ENCODE data around the gene ACP2. TPM values are rescaled to one million over a fixed set of nuclear protein-coding genes. Genes with fewer than 3 reads are reported as not detected.

ACP2 gene
- total RNA-seq, 1 experiment from 2014 or later, result 18.7 TPM

DNA sequence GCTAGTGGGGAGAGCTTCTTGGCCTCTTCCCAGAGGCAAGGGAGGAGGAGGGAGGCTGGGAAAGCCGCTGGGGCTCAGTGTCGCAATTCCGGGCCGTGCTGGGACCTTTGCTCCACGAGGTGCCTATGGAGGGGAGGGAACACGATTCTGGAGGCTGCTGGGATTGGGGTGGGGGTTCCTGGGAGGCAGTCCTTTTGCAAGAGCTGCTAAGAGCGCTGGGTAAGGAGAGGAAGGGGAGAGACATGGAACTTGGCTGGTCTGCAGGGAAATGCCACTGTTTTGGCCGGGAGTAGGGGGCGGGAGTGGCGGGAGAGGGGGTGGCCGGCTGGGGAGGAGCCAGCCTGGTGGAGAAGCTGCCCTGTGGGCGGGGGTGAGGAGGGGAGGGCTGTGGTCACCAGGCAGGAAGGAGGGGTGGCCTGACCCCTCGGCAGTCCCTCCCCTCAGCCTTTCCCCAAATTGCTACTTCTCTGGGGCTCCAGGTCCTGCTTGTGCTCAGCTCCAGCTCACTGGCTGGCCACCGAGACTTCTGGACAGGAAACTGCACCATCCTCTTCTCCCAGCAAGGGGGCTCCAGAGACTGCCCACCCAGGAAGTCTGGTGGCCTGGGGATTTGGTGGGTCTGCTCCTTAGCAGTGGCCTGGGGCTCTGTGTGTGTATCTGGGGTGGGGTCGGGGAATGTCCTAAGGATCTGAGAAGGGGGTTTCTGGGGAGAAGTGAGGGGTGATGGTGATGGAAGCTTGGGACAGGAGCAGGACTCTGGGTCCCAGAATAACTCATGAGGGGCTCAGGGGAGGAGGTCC lies 9.1 kb upstream of the ACP2 start, which contains the start of gene NR1H3 (continued):
- TF ChIP-seq, protein P1, sequence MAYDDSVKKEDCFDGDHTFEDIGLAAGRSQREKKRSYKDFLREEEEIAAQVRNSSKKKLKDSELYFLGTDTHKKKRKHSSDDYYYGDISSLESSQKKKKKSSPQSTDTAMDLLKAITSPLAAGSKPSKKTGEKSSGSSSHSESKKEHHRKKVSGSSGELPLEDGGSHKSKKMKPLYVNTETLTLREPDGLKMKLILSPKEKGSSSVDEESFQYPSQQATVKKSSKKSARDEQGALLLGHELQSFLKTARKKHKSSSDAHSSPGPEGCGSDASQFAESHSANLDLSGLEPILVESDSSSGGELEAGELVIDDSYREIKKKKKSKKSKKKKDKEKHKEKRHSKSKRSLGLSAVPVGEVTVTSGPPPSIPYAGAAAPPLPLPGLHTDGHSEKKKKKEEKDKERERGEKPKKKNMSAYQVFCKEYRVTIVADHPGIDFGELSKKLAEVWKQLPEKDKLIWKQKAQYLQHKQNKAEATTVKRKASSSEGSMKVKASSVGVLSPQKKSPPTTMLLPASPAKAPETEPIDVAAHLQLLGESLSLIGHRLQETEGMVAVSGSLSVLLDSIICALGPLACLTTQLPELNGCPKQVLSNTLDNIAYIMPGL (CRISPR knock-in tag; IDR thresholded peaks at IDR 0.05), result no peak
- TF ChIP-seq NR1H2 (CRISPR knock-in tag; IDR thresholded peaks at IDR 0.05) (no peak), ZNF396 (CRISPR knock-in tag; IDR thresholded peaks at IDR 0.05; ENCODE audit: borderline replicate concordance) (no peak), PREB (CRISPR knock-in tag; IDR thresholded peaks at IDR 0.05; ENCODE audit: borderline replicate concordance) (no peak), ZNF423 (CRISPR knock-in tag; IDR thresholded peaks at IDR 0.05) (peak; percentile 24; the same call in 1 of the 2 replicates), CBFB (CRISPR knock-in tag; IDR thresholded peaks at IDR 0.05; ENCODE audit: low read depth) (no peak), MAX (CRISPR knock-in tag; IDR thresholded peaks at IDR 0.05) (peak; percentile 36; the same call in 1 of the 2 replicates), CDX4 (CRISPR knock-in tag; IDR thresholded peaks at IDR 0.05; ENCODE audit: borderline replicate concordance) (no peak)

GRCh38 chr11:47257177-47257516 lies 8.5 kb upstream of the ACP2 start:
- Mint-ChIP-seq H3K4me1 (peaks cover 24% of the 10 kb centered on the region), H3K27ac (peak overlapping the region; percentile 81), H3K27me3 (ENCODE audit: low read depth) (no peaks in the 10 kb centered on the region), H3K4me3 (peak overlapping the region; percentile 62), H3K36me3 (no peaks in the 10 kb centered on the region), H3K9me3 (no peaks in the 10 kb centered on the region)
- POLR2A ChIA-PET, result interaction anchor here (0.6 to 3.6 kb wide), 8 partner anchors 9 to 895 kb away, joined by 3 to 44 read pairs (median 7); partner anchors contain the start of genes ACP2, DDB2 and PACSIN3
- ATAC-seq (no peak), DNase-seq (ENCODE audit: low spot score) (no peak)
- CTCF ChIA-PET, result interaction anchor here (0.8 to 6.0 kb wide), 21 partner anchors 8 to 309 kb away, joined by 3 to 120 read pairs (median 6); partner anchors contain the start of genes ACP2, ARFGAP2, DDB2 and MADD
- TF ChIP-seq ZBTB43 (CRISPR knock-in tag; IDR thresholded peaks at IDR 0.05) (no peak), ZNF396 (CRISPR knock-in tag; IDR thresholded peaks at IDR 0.05; ENCODE audit: borderline replicate concordance) (no peak), GABPB1 (CRISPR knock-in tag; IDR thresholded peaks at IDR 0.05) (no peak), HMGA2 (CRISPR knock-in tag; IDR thresholded peaks at IDR 0.05) (no peak), NR1H2 (CRISPR knock-in tag; IDR thresholded peaks at IDR 0.05) (no peak), GRHL2 (CRISPR knock-in tag; IDR thresholded peaks at IDR 0.05; ENCODE audit: insufficient replicate concordance, severe bottlenecking) (no peak), ZNF138 (CRISPR knock-in tag; conservative IDR thresholded peaks at IDR 0.05) (no peak), ZNF232 (CRISPR knock-in tag; IDR thresholded peaks at IDR 0.05) (no peak), FOXK1 (CRISPR knock-in tag; IDR thresholded peaks at IDR 0.05) (no peak), ELF4 (CRISPR knock-in tag; IDR thresholded peaks at IDR 0.05; ENCODE audit: low read depth) (no peak), NR3C1 (CRISPR knock-in tag; conservative IDR thresholded peaks at IDR 0.05; ENCODE audit: low read depth) (no peak), MXD4 (CRISPR knock-in tag; IDR thresholded peaks at IDR 0.05; ENCODE audit: borderline replicate concordance) (no peak), ATF1 (CRISPR knock-in tag; IDR thresholded peaks at IDR 0.05) (no peak)
- TF ChIP-seq, protein P2, sequence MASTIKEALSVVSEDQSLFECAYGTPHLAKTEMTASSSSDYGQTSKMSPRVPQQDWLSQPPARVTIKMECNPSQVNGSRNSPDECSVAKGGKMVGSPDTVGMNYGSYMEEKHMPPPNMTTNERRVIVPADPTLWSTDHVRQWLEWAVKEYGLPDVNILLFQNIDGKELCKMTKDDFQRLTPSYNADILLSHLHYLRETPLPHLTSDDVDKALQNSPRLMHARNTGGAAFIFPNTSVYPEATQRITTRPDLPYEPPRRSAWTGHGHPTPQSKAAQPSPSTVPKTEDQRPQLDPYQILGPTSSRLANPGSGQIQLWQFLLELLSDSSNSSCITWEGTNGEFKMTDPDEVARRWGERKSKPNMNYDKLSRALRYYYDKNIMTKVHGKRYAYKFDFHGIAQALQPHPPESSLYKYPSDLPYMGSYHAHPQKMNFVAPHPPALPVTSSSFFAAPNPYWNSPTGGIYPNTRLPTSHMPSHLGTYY (CRISPR knock-in tag; IDR thresholded peaks at IDR 0.05), result no peak
- TF ChIP-seq, protein P3, sequence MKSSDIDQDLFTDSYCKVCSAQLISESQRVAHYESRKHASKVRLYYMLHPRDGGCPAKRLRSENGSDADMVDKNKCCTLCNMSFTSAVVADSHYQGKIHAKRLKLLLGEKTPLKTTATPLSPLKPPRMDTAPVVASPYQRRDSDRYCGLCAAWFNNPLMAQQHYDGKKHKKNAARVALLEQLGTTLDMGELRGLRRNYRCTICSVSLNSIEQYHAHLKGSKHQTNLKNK (CRISPR knock-in tag; IDR thresholded peaks at IDR 0.05), result no peak
